ENCODE results near the gene CARHSP1.

DNA sequence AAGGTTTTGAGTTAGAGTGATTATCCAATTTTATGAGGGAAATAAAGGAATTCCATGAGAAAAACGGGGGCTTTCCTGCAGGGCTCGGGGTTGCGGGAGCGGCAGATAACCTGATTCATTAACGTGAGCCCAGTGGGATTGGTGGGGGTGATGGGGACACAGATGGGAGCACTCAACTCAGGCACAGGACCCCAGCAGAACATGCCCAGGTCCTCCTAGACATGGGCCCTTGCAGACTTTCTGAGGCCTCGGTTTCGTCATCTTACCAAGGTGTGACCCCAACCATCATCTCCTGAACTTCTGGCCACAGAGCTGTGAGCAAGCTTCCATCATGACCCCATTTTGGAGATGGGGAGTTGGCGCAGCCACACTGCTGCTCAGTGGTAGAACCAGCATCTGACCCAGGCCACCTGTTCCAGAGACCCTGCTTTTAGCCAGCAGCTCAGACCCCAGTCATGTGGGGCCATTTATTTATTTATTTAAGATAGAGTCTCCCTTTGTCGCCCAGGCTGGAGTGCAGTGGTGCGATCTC is 22.3 kb downstream of the CARHSP1 start:
- TF ChIP-seq, protein P1, sequence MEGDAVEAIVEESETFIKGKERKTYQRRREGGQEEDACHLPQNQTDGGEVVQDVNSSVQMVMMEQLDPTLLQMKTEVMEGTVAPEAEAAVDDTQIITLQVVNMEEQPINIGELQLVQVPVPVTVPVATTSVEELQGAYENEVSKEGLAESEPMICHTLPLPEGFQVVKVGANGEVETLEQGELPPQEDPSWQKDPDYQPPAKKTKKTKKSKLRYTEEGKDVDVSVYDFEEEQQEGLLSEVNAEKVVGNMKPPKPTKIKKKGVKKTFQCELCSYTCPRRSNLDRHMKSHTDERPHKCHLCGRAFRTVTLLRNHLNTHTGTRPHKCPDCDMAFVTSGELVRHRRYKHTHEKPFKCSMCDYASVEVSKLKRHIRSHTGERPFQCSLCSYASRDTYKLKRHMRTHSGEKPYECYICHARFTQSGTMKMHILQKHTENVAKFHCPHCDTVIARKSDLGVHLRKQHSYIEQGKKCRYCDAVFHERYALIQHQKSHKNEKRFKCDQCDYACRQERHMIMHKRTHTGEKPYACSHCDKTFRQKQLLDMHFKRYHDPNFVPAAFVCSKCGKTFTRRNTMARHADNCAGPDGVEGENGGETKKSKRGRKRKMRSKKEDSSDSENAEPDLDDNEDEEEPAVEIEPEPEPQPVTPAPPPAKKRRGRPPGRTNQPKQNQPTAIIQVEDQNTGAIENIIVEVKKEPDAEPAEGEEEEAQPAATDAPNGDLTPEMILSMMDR (IDR thresholded peaks at IDR 0.05 in 4 of 5, conservative IDR thresholded peaks at IDR 0.05 in 1 of 5) = no peak
- TF ChIP-seq POLR2A (IDR thresholded peaks at IDR 0.05) = no peak
